Kasumi-1 (cell line): ENCODE measurements around the gene ST3GAL2.
"Not testable (repeated sequence)": the region's sequence is repeated elsewhere in the genome, so short reads cannot be mapped to it uniquely, and the experiment has no call there.

Source experiments
- DNase-seq, 2 experiments: peaks; one replicate each; lab custom pipeline; 2025; lab: John Stamatoyannopoulos, UW

Gene ST3GAL2

DNA sequence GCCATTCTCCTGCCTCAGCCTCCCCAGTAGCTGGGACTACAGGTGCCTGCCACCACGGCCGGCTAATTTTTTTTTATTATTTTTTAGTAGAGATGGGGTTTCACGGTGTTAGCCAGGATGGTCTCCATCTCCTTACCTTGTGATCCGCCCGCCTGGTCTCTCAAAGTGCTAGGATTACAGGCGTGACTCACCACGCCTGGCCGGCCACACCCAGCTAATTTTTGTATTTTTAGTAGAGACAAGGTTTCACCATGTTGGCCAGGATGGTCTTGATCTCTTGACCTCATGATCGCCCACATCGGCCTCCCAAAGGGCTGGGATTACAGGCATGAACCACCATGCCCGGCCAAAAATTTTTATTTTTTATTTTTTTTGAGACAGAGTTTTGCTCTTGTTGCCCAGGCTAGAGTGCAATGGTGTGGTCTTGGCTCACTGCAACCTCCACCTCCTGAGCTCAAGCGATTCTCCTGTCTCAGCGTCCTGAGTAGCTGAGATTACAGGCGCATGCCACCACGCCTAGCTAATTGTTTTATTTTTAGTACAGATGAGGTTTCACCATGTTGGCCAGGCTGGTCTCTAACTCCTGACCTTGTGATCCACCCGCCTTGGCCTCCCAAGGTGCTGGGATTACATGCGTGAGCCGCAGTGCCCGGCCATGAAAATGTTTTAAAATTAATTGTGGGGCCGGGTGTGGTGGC lies 52.5 kb downstream of the ST3GAL2 start:
- not testable (repeated sequence) for DNase-seq

DNA sequence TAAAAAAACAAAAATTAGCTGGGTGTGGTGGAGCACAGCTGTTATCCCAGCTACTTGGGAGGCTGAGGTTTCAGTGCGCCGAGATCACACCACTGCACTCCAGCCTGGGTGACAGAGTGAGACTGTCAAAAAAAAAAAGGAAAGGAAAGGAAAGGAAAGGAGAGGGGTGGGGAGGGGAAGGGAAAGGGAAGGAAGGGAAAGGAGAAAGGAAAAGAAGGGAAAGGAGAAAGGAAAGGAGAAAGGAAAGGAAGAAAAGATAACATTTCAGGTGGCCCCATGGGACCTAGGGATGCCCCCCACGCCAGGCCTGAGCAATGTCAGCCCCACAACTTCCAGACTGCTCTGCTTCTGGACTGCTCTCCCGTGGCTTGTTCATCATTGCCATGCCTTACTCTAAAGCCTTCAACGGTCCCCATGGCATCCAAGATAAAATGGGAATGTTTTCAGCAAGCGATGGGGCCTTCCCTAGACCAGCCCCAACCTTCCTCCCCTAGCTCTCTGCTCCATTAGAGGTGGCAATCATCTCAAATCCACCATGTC lies 55.4 kb downstream of the ST3GAL2 start:
- DNase-seq = no peak

DNA sequence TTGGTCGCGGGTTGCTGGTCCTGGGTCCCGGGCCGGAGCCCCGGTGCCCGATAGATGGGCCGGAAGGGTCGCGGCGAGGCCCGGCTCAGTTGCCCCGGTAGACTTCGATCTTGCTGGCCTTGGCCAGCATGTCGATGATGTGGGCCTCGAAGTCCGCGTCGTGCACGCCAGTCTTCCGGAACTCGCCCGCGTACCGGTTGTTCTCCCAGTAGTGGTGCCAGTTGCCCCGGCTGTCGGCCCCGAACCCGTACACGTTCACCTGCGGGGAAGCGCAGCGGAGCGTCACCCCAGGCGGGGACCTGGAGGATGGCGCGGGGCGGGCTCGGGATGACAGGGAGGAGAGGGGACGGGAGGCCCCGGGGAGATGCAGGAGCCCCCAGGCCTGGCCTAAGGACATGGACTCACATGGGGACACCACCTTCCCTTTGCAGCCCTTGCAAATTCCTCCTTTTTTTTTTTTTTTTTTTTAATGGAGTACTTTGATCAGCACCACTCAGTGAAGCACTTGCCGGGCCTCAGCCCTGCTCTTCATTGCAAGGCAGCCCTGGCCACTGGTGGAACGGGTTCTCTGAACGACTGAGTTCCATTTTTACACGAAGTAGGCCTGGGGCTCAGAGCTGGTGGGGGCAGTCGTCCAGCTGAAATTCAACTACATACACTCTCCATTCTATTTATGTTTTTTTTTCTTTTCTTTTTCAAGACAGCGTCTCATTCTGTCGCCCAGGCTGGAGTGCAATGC lies 57.1 kb downstream of the ST3GAL2 start:
- peak in 1 of 2 experiments; percentile 55 for DNase-seq

DNA sequence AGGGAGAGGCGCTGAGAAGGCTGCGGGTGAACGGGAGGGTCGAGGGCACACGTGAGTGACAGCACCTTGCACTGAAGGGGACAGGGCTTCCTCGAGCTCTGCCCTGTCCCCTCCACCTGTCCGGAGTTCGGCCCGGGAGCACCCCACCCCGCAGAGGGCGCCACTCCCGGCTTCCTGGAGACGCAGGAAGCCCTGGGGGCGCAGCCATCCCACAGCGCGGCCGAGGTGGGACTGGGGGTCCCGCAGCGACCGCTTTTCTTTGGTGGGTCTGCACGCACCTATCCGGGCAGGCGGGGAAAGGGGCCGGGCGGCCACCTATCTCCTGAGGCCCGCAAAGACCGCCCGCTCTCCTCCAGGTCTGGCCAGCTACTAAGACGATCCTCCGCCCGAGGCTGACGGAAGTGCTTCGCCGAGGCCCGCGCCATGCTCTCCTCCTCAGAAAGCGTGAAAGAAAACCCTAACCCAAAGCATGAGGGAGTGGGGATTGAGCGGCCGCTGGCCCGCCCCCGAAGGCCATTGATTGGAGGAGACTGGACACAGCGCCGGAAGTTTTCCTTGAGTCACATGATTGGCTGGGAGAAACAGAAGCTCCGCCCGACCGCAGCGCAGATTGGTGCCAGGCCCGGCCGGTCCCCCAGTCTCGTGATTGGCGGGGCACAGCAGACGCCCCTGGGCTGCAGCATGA lies 57.8 kb downstream of the ST3GAL2 start:
- DNase-seq = peak; percentile 99

DNA sequence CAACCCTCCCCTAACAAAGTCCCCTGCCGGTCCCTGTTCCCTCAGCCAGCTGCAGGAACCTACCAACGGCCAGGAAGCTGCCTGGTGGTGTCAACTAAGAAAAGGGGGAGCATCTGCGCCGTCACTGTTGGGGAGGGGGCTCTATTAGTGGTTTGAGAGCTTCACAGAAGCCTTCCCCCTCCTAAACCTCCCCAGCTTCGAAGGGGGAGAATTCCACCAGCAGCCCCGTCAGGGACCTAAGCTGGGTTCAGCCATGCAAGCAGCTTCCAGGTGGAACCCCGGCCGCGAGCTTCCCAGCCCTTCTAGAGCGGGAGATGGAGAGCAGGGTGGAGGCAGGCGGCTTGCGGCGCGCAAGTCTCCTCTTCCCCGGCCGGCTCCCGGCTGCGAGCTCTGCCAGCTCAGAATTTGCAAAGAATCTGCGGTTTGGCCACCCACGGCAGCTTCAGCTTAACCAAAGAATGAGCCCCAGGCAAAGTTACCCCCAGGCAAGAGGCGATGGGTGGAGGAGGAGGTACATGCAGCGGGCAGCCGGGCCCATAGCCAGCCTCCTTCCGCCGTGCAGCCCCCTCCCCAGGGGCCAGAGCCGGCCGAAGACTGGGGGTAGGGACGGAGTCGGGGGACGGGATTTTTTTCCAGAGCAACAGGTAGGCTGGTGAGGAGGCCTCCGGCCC lies 58.5 kb downstream of the ST3GAL2 start:
- DNase-seq = peak; percentile 34 to 61

DNA sequence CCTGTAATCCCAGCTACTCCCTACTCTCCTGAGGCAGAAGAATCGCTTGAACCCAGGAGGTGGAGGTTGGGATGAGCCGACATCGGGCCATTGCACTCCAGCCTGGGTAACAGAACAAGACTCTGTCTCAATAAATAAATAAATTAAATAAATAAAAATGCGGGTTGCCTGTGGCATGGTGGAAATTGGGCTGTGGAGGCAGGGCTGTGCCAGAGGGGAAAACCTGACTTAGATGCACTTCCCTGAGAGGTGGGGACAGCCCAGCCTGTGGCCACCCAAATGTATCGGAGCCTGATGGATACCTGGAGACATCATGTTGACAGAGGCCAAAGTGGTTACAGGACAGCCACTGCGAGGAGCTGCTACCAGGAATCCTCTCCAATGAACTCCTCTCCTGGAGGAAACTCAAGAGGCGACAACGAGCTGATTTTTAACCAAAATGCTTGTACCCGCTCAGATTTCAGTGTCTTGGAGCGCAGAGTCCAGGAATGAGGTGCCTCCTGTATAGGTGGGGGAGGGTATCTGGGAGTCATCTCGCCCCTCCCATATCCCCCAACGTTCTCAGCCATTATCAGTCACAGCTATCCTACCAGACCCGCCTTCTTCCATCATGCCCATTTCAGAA lies 59.9 kb downstream of the ST3GAL2 start:
- DNase-seq = no peak

DNA sequence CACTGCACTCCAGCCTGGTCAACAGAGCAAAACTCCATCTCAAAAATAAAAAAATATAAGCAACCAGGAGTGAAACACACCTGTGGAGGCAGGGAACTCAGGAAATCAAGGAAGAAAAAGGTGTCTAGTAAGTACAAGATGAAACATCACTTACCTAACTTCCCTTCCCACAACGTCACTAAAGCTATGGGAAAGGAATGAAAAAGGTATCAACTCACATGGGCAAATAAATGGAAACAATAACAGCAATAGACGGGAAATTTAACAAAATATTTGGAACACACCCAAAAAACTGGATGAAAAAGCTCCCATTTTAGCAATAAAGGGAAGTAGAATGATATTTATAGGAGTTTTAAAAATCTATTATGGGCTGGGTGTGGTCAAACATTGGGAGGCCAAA lies 61.1 kb downstream of the ST3GAL2 start:
- DNase-seq = no peak

DNA sequence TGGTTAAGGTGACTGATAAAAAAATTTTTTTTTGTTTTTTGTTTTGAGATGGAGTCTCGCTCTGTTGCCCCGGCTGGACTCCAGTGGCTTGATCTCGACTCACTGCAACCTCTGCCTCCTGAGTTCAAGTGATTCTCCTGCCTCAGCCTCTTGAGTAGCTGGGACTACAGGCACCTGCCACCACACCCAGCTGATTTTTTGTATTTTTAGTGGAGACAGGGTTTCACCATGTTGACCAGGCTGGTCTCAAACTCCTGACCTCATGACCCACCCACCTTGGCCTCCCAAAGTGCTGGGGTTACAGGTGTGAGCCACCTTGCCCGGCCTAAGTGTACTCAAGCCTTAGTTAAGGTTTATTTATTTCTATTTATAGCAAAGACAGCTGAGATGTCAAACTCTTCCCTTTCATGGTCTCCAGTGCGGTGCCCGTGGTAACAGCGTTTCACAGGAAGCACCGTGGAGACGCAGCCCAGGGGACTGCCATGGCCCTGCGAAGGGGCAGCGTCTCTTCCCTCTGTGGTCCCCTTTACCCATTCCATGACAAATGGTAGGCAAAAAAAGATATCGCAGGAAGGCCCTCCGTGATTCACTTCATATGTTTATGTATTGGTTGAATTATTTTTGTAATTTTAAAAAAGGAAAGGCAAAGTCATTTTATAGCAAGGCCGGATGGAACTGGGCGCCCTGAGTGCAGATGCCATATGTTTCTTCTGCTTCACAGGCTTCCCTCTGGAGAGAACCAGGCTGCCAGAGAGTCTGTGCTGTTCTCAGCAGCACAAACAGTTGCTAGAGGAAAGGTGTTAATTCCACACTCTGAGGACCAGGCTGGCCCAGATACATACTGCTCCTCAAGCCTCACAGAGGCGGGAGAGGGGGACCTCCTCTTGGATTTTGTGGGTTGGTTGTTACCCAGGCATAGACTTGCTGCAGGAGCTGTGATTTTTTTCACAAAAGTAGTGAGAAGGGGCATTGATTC lies 63.0 kb downstream of the ST3GAL2 start:
- no peak for DNase-seq

DNA sequence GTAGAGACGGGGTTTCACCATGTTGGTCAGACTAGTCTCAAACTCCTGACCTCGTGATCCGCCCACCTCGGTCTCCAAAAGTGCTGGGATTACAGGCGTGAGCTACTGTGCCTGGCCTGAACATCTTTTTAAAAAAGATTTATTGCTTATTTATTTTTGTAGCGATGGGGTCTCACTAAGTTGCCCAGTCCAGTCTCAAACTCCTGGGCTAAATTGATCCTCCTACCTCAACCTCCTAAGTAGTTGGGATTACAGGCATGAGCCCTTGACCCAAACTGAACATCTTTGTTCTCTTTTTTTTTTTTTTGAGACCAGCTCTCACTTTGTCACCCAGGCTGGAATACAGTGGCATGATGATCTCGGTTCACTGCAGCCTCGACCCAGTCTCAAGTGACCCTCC lies 64.7 kb downstream of the ST3GAL2 start:
- no peak for DNase-seq

DNA sequence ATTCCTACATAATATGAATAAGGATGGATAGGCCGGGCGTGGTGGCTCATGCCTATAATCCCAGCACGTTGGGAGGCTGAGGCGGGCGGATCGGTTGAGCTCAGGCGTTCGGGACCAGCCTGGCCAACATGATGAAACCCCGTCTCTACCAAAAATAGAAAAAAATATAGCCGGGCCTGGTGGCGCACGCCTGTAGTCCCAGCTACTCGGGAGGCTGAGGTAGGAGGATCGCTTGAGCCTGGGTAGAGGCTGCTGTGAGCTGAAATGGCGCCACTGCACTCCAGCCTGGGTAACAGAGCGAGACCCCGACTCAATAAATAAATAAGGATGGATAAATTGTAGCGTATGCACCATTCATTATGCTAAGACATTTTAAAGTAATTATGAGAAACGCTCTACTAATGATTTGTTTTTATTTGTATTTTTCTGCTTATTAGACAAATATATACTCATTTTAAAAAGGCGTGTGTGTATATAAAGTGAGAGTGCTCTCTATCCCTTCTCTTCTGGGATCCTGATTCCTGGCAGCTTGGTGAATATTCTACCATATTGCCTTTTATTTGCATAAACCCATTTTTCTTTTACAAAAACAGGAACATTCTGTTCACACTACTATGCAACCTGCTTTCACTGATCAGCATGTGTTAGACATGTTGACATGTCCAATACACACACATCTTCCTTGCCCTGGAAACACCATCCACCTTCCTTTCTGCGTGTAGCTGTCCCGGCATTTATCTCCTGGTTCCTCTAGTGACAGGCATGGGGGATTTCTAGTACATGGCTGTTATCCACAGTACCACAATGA lies 65.8 kb downstream of the ST3GAL2 start:
- DNase-seq = no peak

DNA sequence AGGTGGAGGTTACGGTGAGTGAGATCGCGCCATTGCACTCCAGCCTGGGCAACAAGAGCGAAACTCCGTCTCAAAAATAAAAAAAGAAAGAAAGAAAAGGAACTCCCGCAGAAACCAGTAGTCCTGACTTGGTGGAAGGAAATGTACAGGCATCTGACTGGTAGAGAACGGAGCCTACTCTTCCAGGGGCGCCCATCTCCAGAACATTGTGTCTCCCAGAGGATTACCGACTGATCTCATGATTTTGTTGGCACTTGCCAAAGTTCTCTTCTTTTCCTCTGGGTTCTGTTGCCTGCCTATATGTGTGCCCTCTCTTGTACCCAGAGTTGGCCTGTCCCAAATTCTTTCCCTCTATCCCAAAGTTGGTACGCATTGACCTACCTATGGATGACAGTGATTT lies 68.0 kb downstream of the ST3GAL2 start:
- DNase-seq = no peak

DNA sequence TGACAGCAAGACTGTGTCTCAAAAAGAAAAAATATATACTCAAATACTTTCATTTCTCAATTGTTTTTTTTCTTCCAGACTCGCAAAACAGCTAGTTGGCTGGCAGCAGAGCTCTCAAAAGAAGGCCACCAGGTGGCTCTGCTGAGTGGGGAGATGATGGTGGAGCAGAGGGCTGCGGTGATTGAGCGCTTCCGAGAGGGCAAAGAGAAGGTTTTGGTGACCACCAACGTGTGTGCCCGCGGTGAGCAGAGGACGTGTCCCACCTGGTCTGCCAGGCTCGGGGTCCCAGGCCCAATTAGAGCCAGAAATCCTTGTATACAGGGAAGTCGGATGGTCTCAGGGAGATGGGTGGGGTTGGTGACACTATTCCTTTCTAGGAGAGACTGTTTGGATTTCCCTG lies 68.8 kb downstream of the ST3GAL2 start:
- not testable (repeated sequence) for DNase-seq

DNA sequence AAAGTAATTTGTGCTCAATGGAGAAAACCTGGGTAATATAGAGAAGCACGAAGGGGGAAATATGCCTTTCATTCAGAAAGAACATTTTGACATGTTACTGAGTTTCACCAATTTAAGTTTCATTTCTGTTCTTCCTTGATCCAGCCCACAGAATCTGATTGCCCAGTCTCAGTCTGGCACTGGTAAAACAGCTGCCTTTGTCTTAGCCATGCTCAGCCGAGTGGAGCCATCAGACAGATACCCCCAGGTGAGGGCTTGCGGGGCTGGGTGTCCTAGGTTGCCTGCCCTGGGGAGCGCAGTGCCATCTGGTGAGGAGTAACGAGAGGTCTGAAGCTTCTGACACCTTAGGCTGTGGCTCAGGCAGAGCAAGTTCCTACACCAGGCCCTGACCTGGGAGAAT lies 74.5 kb downstream of the ST3GAL2 start:
- DNase-seq = no peak

DNA sequence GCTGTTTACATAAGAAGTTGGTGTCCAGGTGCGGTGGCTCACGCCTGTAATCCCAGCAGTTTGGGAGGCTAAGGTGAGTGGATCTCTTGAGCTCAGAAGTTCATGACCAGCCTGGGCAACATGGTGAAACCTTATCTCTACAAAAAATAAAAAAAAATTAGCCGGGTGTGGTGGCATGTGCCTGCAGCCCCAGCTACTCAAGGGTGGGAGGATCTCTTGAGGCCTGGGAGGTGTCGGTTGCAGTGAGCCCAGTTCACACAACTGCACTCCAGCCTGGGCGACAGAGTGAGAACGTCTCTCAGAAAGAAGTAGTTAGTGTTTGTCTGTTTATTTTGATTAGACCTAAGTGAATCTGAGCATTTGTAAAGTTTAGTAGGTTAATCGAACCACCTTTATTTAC lies 79.3 kb downstream of the ST3GAL2 start:
- no peak for DNase-seq

DNA sequence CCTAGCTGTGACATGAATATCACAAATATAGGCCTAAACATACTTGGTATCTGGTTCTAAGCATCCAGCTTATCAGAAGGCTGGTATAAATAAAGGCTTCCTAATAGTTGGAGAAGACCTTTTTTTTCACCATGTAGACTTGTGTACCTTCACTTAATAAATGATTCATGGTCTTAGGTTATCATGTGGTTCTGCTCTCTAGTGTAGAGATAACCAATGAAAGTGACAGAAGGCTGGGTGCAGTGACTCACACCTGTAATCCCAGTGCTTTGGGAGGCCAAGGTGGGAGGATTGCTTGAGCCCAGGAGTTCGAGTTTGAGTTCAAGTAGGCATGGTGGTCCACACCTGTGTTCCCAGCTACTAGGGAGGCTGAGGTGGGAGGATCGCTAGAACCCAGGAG lies 89.1 kb downstream of the ST3GAL2 start:
- no peak for DNase-seq

DNA sequence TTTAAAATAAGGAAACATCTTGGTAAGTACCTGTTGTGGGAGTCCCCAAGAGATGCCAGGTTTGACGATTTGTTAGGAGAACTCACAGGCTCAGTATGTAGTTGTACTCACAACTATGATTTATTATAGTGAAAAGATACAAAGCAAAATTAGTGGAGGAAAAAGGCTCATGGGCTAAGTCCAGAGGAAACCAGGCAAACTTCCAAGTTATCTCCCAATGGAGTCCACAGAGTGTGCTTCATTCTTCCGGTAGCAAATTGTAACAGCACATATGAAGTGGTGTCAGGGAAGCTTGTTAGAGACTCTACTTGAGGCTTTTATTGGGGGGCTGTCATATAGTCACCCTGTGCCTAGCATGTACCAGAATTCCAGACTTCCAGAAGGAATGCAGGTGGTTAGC lies 89.9 kb downstream of the ST3GAL2 start:
- no peak for DNase-seq

DNA sequence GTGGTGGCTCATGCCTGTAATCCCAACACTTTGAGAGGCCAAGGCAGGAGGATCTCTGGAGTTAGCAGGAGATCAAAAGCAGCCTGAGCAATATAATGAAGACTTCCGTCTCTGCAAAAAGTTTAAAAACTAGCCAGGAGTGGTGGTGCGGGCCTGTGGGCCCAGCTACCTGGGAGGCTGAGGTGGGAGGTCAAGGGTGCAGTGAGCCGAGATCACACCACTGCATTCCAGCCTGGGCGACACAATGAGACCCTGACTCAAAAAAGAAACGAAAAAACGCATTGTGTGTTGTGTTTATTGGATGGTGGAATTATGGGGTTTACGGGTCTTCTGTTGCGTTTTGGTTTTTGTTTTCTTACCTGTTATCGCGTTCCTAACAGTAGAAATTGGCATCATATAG lies 93.1 kb downstream of the ST3GAL2 start:
- no peak for DNase-seq

DNA sequence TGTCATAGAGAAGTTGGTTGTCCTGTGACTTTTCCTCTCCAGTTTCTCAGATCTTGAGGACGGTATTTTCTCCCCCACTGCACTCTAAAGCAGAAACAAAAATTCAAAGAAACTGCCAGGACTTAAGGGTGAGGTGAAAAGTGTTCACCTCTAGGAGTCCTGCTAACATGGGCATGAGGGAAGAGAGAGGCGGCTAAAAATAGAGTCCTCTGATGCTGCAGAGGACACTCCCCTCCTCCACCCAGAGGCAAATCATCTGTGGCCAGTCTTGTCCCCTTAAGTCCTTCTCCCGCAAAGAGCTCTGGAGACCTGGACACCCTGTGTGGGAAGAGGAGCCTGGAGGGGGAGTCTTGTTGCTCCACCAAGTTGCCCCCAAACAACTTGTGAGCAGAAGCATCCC lies 96.9 kb downstream of the ST3GAL2 start:
- no peak for DNase-seq

DNA sequence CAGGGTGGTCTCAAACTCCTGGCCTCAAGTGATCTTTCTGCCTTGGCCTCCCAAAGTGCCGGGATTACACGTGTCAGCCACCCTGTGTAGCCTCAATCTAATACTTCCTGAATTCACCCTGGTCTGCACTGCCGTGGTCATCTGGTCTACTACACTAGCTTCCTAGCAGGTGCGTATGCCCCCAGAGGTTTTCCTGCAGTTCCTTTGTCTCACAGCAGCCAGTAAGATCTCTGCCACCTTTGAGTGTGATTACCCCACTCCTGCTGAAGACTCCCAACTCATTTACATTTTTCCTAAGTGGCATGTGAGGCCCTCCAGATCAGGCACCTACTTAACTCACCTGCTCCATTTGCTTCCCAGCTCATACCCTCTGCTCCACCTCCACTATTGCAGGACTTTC lies 97.3 kb downstream of the ST3GAL2 start:
- no peak for DNase-seq

DNA sequence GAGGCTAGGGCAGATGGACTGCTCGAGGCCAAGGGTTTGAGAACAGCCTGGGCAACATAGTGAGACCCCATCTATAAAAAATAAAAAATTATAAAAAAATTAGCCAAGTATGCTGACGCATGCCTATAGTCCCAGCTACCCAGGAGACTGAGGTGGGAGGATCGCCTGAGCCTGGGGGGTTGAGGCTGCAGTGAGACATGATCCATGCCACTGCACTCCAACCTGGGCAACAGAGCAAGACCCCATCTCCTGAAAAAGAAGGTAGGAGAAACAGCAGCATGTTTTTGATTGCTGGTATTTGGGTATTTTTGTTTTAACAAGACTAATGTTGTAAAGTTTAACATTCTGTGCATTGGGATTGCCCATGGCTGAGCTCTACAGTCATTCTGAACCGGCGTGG lies 101.1 kb downstream of the ST3GAL2 start:
- DNase-seq = no peak
